ENCODE results near the gene FBXL13. TPM values are rescaled to one million over a fixed set of nuclear protein-coding genes. Genes with fewer than 3 reads are reported as not detected.
"Not testable (repeated sequence)": the region's sequence is repeated elsewhere in the genome, so short reads cannot be mapped to it uniquely, and the experiment has no call there.

The FBXL13 gene
- total RNA-seq, 1 experiment from 2014 or later = 0.97 TPM

DNA sequence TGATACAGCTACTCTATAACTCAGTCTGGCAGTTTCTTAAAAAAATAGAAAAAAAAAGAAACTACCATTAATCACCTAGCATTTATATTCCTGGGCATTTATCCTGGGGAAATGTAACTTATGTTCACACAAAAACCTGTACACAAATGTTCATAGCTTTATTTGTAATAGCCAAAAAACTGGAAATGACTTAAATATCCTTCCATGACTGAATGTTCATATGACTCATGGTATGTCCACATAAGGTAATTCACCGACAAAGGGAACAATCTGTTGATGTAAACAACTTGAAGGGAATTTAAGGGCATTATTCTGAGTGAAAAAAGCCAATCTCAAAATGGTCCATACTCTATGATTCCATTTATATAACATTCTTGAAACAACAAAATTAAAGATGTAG lies 280.0 kb downstream of the FBXL13 start:
- not testable (repeated sequence) for DNase-seq; H3K4me3 ChIP-seq (ENCODE audit: insufficient read depth, low read depth, low read length); H3K27me3 ChIP-seq (ENCODE audit: control insufficient read depth, insufficient read depth, low read length); H3K36me3 ChIP-seq (replicated peaks; ENCODE audit: control insufficient read depth, insufficient read depth, low read length)

DNA sequence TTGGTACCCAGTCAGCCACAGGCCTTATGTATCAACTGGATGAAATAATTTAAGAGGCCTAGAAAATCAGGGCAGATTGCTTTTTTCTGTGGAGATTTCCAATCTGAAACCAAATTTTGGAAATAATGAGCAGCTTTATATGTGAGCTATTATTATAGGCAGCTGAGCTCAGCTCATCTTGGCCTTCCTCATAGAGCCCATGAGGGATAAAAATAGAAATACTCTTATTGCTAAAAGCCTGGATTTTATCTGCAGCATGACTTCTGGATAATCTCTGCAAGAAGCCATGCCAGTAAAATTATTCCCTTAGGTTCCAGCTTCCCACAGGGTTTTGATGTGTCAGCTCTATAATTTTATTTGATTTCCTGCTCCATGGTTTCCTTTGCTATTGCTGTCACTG lies 282.8 kb downstream of the FBXL13 start:
- not testable (repeated sequence) for H3K36me3 ChIP-seq (replicated peaks; ENCODE audit: control insufficient read depth, insufficient read depth, low read length); DNase-seq; H3K27me3 ChIP-seq (ENCODE audit: control insufficient read depth, insufficient read depth, low read length); H3K4me3 ChIP-seq (ENCODE audit: insufficient read depth, low read depth, low read length)

DNA sequence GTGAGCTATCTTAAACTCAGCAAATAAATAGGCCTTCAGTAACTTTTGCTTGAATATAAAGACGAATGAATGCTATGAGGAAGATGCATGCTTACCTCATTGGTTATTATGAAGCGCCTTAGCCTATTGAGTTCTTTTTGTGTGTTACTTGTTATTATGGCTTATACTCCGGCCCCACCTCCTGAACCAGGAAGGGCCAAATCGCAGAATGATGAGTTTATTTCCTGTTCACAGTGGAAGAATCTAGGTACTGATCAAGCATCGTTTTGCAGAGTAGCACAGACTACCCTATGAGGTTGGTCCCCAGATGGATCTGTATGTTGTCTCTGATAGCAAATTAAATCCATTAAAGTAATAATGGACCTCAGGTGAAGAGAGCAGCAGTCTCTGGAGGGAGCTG lies 283.2 kb downstream of the FBXL13 start:
- not testable (repeated sequence) for DNase-seq; H3K36me3 ChIP-seq (replicated peaks; ENCODE audit: control insufficient read depth, insufficient read depth, low read length); H3K27me3 ChIP-seq (ENCODE audit: control insufficient read depth, insufficient read depth, low read length); H3K4me3 ChIP-seq (ENCODE audit: insufficient read depth, low read depth, low read length)

DNA sequence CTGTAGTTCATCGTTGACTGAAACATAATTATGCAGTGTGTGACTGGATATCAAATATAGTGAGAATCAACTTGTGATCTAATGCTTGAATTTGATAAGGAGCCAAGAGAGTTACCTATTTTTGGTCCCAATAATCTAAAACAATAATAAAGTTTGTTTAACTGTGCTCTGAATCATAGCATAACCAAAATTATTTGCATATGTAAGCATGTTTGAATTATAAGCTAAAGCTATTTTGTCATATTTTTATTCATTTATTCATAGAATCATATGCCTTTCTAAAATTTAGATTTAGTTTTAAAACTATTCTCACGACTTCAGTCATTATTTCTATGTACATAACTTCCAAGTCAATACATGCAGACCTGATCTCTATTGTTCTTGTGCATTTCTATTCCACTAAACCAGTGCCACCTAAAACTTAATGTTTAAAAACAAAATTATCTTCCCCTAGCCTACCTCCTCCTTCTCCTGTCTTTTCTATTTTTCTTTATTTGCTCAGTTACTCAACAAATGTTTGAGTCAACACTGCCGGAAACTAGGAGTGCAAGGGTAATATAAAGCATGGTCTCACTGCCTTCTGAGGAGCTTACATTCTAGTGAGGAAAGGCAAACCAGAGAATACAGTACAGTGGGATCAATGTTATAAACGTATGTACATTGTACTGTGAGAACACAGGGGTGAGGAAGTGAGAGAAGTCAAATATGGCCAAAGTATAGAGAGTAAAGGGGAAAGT lies 284.1 kb downstream of the FBXL13 start:
- DNase-seq; H3K36me3 ChIP-seq (replicated peaks; ENCODE audit: control insufficient read depth, insufficient read depth, low read length); H3K4me3 ChIP-seq (ENCODE audit: insufficient read depth, low read depth, low read length); H3K27me3 ChIP-seq (ENCODE audit: control insufficient read depth, insufficient read depth, low read length): not testable (repeated sequence)

GRCh38 chr7:102788770-102789169 lies 285.8 kb downstream of the FBXL13 start:
- DNase-seq; H3K27me3 ChIP-seq (ENCODE audit: control insufficient read depth, insufficient read depth, low read length); H3K4me3 ChIP-seq (ENCODE audit: insufficient read depth, low read depth, low read length); H3K36me3 ChIP-seq (replicated peaks; ENCODE audit: control insufficient read depth, insufficient read depth, low read length): not testable (repeated sequence)

DNA sequence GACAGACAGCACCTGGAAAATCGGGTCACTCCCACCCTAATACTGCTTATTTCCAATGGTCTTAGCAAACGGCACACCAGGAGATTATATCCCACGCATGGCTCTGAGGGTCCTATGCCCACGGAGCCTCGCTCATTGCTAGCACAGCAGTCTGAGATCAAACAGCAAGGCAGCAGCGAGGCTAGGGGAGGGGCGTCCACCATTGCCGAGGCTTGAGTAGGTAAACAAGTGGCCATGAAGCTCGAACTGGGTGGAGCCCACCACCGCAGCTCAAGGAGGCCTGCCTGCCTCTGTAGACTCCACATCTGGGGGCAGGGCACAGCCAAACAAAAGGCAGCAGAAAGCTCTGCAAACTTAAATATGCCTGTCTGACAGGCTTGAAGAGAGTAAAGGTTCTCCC lies 293.7 kb downstream of the FBXL13 start:
- not testable (repeated sequence) for H3K4me3 ChIP-seq (ENCODE audit: insufficient read depth, low read depth, low read length); H3K36me3 ChIP-seq (replicated peaks; ENCODE audit: control insufficient read depth, insufficient read depth, low read length); DNase-seq; H3K27me3 ChIP-seq (ENCODE audit: control insufficient read depth, insufficient read depth, low read length)

GRCh38 chr7:102778663-102779062 lies 295.9 kb downstream of the FBXL13 start:
- H3K4me3 ChIP-seq (ENCODE audit: insufficient read depth, low read depth, low read length); H3K27me3 ChIP-seq (ENCODE audit: control insufficient read depth, insufficient read depth, low read length); H3K36me3 ChIP-seq (replicated peaks; ENCODE audit: control insufficient read depth, insufficient read depth, low read length); DNase-seq: not testable (repeated sequence)

DNA sequence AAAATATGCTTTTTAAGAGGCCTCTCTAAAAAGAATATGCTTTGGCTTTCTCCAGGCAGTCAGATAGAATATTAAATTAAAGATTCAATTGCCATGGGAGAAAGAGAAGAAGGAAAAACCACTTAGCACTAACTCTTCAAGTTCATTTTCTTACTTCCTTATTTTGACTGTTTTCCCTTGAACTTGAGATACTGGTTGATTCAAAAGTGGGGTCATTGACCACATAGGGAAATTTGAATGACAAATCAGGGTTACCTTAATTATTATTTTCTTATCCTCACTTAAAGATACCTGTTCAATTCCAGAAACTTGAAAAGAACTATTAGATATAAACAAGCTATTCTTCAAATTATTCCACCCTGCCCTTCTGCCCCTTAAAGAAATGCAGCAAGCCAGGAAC lies 298.4 kb downstream of the FBXL13 start:
- H3K4me3 ChIP-seq (ENCODE audit: insufficient read depth, low read depth, low read length); H3K27me3 ChIP-seq (ENCODE audit: control insufficient read depth, insufficient read depth, low read length); H3K36me3 ChIP-seq (replicated peaks; ENCODE audit: control insufficient read depth, insufficient read depth, low read length); DNase-seq: not testable (repeated sequence)

DNA sequence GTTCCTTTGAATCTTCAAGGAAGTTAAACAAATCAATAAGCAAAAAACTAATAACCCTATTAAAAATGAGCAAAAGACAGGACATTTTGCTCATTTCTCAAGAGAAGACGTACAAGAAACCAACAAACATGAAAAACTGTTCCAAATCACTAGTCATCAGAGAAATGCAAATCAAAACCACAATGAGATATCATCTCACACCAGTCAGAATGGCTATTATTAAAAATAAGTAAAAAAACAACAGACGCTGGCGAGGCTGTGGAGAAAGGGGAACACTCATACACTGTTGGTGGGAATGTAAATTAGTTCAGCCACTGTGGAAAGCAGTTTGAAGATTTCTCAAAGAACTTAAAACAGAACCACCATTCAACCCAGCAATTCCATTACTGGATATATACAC lies 304.1 kb downstream of the FBXL13 start:
- DNase-seq = not testable (repeated sequence)

GRCh38 chr7:102769657-102770192 lies 304.9 kb downstream of the FBXL13 start:
- not testable (repeated sequence) for H3K27me3 ChIP-seq (ENCODE audit: control insufficient read depth, insufficient read depth, low read length); H3K4me3 ChIP-seq (ENCODE audit: insufficient read depth, low read depth, low read length); H3K36me3 ChIP-seq (replicated peaks; ENCODE audit: control insufficient read depth, insufficient read depth, low read length); DNase-seq

More for the DNA sequence above, 304.1 kb downstream of the FBXL13 start:
- not testable (repeated sequence) for H3K4me3 ChIP-seq (ENCODE audit: insufficient read depth, low read depth, low read length); H3K27me3 ChIP-seq (ENCODE audit: control insufficient read depth, insufficient read depth, low read length); H3K36me3 ChIP-seq (replicated peaks; ENCODE audit: control insufficient read depth, insufficient read depth, low read length)

DNA sequence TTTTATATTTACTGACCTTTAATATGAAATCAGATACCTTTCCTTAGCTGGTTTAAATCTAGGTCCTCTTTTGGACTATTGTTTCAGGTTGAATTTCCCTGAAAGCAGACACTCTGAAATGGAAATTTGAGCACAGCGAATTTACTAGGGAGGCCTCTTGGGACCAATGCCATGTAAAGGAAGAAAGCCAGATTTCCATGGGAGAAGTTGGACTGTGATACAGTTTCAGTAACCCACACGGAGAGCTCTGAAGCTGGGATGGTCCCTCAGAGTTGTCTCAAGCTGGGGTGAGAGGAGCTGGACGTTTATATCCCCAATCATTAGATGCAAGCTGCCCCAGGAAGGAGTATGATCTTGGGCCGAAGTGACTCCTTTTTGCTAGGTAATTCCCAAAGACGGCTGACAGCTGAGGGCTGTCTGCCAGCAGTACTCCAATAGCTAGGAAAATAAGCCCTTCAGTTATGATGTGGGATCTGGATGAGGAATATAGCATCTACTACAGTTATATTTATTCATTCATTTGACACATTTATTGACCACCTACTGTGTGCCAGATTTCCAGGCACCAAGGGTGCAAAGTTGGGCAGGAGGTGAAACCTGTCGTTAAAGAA lies 311.2 kb downstream of the FBXL13 start:
- H3K36me3 ChIP-seq (replicated peaks; ENCODE audit: control insufficient read depth, insufficient read depth, low read length); H3K27me3 ChIP-seq (ENCODE audit: control insufficient read depth, insufficient read depth, low read length); DNase-seq; H3K4me3 ChIP-seq (ENCODE audit: insufficient read depth, low read depth, low read length): not testable (repeated sequence)

Other genes with a start within 250 kb of the FBXL13 start
- 1.0 TPM in 2 replicates for gene LRRC17, start 161.8 kb downstream of the FBXL13 start, total RNA-seq (2014; rRNA removed; shearing (Covaris generic))
- gene ARMC10, start 344 bp upstream of the FBXL13 start, total RNA-seq (2014; rRNA removed; shearing (Covaris generic)) = 30.1 and 36.9 TPM in 2 replicates
- 1.6 and 1.9 TPM in 2 replicates for gene NAPEPLD, start 74.3 kb upstream of the FBXL13 start, total RNA-seq (2014; rRNA removed; shearing (Covaris generic))
- gene PMPCB, start 222.6 kb upstream of the FBXL13 start, total RNA-seq (2014; rRNA removed; shearing (Covaris generic)) = 99.9 and 123 TPM in 2 replicates

Data from H7 (cell line).